ENCODE results near the gene FRMPD4. TPM values are rescaled to one million over a fixed set of nuclear protein-coding genes. Genes with fewer than 3 reads are reported as not detected.

The FRMPD4 gene
- total and polyA plus RNA-seq, 2 of the 13 experiments (the other 11 are each of a cell fraction or from before 2014, with no cell fraction given) = not detected

DNA sequence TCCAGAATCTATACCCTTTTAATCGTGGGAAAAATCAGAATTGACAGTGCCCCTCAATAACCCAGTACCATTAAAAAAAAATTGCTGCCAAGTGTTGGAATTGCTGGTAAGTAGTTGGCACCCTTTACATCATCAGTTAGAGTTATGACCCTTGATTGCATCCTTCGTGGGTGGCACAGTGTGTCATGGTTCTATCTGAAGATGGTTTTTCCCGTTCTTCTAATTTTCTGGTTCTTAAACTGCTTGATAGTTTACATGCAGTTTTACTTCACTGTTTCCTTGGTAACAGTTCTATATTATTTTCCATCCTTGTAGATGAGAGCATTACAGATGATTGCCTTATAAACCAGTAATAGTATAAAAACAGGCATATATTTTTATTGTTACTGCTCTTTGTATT lies 3.2 kb downstream of the FRMPD4 start:
- no TSS peak for BruUV-seq (replicated peaks)
- Histone ChIP-seq H3K36me3 (replicated peaks in 1 of 2; ENCODE audit: control insufficient read depth in 1 of 2, insufficient read depth in 2 of 2, low read length in 2 of 2) (no peaks in the 10 kb centered on the region), H3K9me3 (ENCODE audit: low read length) (no peaks in the 10 kb centered on the region), H3K4me3 (replicated peaks in 1 of 3; ENCODE audit: insufficient read depth in 1 of 3, low read depth in 2 of 3, low read length in 3 of 3) (no peak overlapping the region), H4K20me1 (ENCODE audit: insufficient read depth, low read length) (no peaks in the 10 kb centered on the region), H3K9ac (ENCODE audit: insufficient read depth, low read depth, low read length) (no peak overlapping the region), H3K27me3 (ENCODE audit: control insufficient read depth in 1 of 2, insufficient read depth in 2 of 2, low read length in 2 of 2) (peaks cover 0 to 1% of the 10 kb centered on the region in 2 experiments; a peak in 1 of 5 replicates), H3K27ac (ENCODE audit: extremely low read length, insufficient read depth, low read length) (no peak overlapping the region), H3K79me2 (ENCODE audit: insufficient read depth, low read length) (no peaks in the 10 kb centered on the region), H3K4me1 (ENCODE audit: insufficient read depth, low read length) (no peaks in the 10 kb centered on the region), H3K4me2 (ENCODE audit: low read depth, low read length) (no peak overlapping the region), H2AFZ (ENCODE audit: low read length) (no peak overlapping the region)
- FAIRE-seq = no peak
- WGBS (ENCODE audit: low lambda C conversion rate) = 0% methylated on average over 3 of the region's 3 CpGs
- CTCF ChIA-PET (ENCODE audit: low intra/inter-chr PET ratio, low total read pairs) = no interaction called here
- ATAC-seq = no peak
- no peak for DNase-seq (ENCODE audit: low spot score)
- intact Hi-C loops (cut with micrococcal nuclease; ENCODE audit: unreplicated experiment) = no loop called here
- in situ Hi-C loops (cut with HindIII; ENCODE audit: extremely low pct_ligation_motif_present, low pct_unique_long_range_greater_than_20kb) = no loop called here
- POLR2A ChIA-PET = no interaction called here
- no peak for TF ChIP-seq ZNF138 (CRISPR knock-in tag; IDR thresholded peaks at IDR 0.05; ENCODE audit: low read depth)
- TF ChIP-seq ZNF543 (CRISPR knock-in tag; IDR thresholded peaks at IDR 0.05) = no peak
- no peak for TF ChIP-seq MTA1 (CRISPR knock-in tag; IDR thresholded peaks at IDR 0.05; ENCODE audit: borderline replicate concordance)
- no peak for TF ChIP-seq BCL6 (CRISPR knock-in tag; IDR thresholded peaks at IDR 0.05)
- TF ChIP-seq, protein P1, sequence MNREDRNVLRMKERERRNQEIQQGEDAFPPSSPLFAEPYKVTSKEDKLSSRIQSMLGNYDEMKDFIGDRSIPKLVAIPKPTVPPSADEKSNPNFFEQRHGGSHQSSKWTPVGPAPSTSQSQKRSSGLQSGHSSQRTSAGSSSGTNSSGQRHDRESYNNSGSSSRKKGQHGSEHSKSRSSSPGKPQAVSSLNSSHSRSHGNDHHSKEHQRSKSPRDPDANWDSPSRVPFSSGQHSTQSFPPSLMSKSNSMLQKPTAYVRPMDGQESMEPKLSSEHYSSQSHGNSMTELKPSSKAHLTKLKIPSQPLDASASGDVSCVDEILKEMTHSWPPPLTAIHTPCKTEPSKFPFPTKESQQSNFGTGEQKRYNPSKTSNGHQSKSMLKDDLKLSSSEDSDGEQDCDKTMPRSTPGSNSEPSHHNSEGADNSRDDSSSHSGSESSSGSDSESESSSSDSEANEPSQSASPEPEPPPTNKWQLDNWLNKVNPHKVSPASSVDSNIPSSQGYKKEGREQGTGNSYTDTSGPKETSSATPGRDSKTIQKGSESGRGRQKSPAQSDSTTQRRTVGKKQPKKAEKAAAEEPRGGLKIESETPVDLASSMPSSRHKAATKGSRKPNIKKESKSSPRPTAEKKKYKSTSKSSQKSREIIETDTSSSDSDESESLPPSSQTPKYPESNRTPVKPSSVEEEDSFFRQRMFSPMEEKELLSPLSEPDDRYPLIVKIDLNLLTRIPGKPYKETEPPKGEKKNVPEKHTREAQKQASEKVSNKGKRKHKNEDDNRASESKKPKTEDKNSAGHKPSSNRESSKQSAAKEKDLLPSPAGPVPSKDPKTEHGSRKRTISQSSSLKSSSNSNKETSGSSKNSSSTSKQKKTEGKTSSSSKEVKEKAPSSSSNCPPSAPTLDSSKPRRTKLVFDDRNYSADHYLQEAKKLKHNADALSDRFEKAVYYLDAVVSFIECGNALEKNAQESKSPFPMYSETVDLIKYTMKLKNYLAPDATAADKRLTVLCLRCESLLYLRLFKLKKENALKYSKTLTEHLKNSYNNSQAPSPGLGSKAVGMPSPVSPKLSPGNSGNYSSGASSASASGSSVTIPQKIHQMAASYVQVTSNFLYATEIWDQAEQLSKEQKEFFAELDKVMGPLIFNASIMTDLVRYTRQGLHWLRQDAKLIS (CRISPR knock-in tag; IDR thresholded peaks at IDR 0.05) = no peak
- TF ChIP-seq, protein P2, sequence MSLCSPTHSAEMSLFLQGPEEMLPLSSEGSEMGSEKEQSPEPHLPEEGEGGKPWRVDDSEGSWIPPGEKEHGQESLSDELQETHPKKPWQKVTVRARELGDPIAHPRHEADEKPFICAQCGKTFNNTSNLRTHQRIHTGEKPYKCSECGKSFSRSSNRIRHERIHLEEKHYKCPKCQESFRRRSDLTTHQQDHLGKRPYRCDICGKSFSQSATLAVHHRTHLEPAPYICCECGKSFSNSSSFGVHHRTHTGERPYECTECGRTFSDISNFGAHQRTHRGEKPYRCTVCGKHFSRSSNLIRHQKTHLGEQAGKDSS (CRISPR knock-in tag; IDR thresholded peaks at IDR 0.05; ENCODE audit: borderline replicate concordance, low read depth) = no peak
- no peak for TF ChIP-seq ZNF17 (CRISPR knock-in tag; IDR thresholded peaks at IDR 0.05)
- TF ChIP-seq, protein P3, sequence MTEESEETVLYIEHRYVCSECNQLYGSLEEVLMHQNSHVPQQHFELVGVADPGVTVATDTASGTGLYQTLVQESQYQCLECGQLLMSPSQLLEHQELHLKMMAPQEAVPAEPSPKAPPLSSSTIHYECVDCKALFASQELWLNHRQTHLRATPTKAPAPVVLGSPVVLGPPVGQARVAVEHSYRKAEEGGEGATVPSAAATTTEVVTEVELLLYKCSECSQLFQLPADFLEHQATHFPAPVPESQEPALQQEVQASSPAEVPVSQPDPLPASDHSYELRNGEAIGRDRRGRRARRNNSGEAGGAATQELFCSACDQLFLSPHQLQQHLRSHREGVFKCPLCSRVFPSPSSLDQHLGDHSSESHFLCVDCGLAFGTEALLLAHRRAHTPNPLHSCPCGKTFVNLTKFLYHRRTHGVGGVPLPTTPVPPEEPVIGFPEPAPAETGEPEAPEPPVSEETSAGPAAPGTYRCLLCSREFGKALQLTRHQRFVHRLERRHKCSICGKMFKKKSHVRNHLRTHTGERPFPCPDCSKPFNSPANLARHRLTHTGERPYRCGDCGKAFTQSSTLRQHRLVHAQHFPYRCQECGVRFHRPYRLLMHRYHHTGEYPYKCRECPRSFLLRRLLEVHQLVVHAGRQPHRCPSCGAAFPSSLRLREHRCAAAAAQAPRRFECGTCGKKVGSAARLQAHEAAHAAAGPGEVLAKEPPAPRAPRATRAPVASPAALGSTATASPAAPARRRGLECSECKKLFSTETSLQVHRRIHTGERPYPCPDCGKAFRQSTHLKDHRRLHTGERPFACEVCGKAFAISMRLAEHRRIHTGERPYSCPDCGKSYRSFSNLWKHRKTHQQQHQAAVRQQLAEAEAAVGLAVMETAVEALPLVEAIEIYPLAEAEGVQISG (CRISPR knock-in tag; IDR thresholded peaks at IDR 0.05) = no peak
- TF ChIP-seq SAP130 (CRISPR knock-in tag; IDR thresholded peaks at IDR 0.05; ENCODE audit: low read depth) = no peak
- no peak for TF ChIP-seq ZFX (CRISPR knock-in tag; IDR thresholded peaks at IDR 0.05; ENCODE audit: low read depth)
- TF ChIP-seq MYC (CRISPR knock-in tag; IDR thresholded peaks at IDR 0.05; ENCODE audit: borderline replicate concordance) = no peak
- TF ChIP-seq ZNF547 (CRISPR knock-in tag; IDR thresholded peaks at IDR 0.05) = no peak
- TF ChIP-seq, protein P4, sequence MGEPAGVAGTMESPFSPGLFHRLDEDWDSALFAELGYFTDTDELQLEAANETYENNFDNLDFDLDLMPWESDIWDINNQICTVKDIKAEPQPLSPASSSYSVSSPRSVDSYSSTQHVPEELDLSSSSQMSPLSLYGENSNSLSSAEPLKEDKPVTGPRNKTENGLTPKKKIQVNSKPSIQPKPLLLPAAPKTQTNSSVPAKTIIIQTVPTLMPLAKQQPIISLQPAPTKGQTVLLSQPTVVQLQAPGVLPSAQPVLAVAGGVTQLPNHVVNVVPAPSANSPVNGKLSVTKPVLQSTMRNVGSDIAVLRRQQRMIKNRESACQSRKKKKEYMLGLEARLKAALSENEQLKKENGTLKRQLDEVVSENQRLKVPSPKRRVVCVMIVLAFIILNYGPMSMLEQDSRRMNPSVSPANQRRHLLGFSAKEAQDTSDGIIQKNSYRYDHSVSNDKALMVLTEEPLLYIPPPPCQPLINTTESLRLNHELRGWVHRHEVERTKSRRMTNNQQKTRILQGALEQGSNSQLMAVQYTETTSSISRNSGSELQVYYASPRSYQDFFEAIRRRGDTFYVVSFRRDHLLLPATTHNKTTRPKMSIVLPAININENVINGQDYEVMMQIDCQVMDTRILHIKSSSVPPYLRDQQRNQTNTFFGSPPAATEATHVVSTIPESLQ (CRISPR knock-in tag; conservative IDR thresholded peaks at IDR 0.05) = no peak
- TF ChIP-seq ZNF251 (CRISPR knock-in tag; IDR thresholded peaks at IDR 0.05) = no peak
- no peak for TF ChIP-seq ZNF557 (CRISPR knock-in tag; IDR thresholded peaks at IDR 0.05)
- no peak for TF ChIP-seq ZNF225 (CRISPR knock-in tag; IDR thresholded peaks at IDR 0.05)

Measured in HepG2 (cell line).